GM12891 (cell line): ENCODE measurements around the gene TNS1.

Experiments
- DNase-seq: peaks from one replicate; pipeline ENCODE4 v3.0.0; 2011; ENCODE audit warnings: low spot score; ENCODE audit not compliant: insufficient read length
- FAIRE-seq: peaks from 2 replicates; lab custom pipeline; 2011; peaks lifted over from hg19 to GRCh38; lab: Jason Lieb, UNC
- PAX5 ChIP-seq: IDR thresholded peaks from 2 replicates; pipeline ENCODE4 v1.6.1; 2011; ENCODE audit warnings: low read length, moderate library complexity, mild to moderate bottlenecking; ENCODE audit not compliant: insufficient read depth, severe bottlenecking
- POLR2A ChIP-seq: IDR thresholded peaks from 2 replicates; pipeline ENCODE4 v1.6.1; 2011; ENCODE audit warnings: low read depth, low read length, control low read depth
- POLR2AphosphoS5 ChIP-seq: IDR thresholded peaks from 2 replicates; pipeline ENCODE4 v1.6.1; 2011; ENCODE audit warnings: low read depth, low read length, control low read depth
- POU2F2 ChIP-seq: IDR thresholded peaks from 2 replicates; pipeline ENCODE4 v1.6.1; 2011; ENCODE audit warnings: low read depth, mild to moderate bottlenecking, control low read depth, low read length, moderate library complexity
- SPI1 ChIP-seq: IDR thresholded peaks from 2 replicates; pipeline ENCODE4 v1.6.1; 2011; ENCODE audit warnings: low read depth, low read length, control low read depth
- TAF1 ChIP-seq: IDR thresholded peaks from 2 replicates; pipeline ENCODE4 v1.6.1; 2011; ENCODE audit warnings: low read depth, low read length, control low read depth

Gene TNS1

GRCh38 chr2:217832115-217832514 is 170.7 kb downstream of the TNS1 start:
- TF ChIP-seq SPI1 (no peak), TAF1 (no peak), POLR2A (no peak), PAX5 (no peak), POLR2AphosphoS5 (no peak), POU2F2 (no peak)
- DNase-seq (no peak), FAIRE-seq (no peak)

DNA sequence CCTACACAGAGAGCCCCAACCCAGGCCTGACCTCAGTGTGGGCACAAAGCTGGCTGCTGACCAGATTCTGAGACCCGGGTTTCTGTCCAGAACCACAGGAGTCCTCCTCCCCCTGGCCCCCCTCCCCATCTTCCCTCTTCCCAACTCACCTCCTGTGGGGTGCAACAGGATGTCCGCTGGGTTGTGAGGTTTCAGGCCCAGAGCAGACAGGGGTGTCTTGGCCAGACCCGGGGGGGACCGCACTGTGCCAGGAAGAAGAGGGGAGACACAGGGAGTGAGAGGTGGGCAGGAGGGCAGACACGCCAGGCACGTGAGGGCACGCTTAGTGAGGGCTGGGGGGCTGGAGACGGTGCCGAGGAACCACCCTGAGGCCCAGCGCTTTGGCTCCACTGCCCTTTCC is 171.5 kb downstream of the TNS1 start:
- TF ChIP-seq POU2F2 (no peak), POLR2A (no peak), SPI1 (no peak), TAF1 (no peak), PAX5 (no peak), POLR2AphosphoS5 (no peak)
- DNase-seq (no peak), FAIRE-seq (no peak)

- DNase-seq = no peak
- FAIRE-seq = no peak
- TF ChIP-seq SPI1 (no peak), POLR2A (no peak)
Measured at GRCh38 chr2:217830807-217831206, 172.0 kb downstream of the TNS1 start.

GRCh38 chr2:217830061-217830460 is 172.7 kb downstream of the TNS1 start:
- DNase-seq = no peak
- FAIRE-seq = no peak
- TF ChIP-seq PAX5 (no peak), POLR2A (no peak), TAF1 (no peak), POU2F2 (no peak), POLR2AphosphoS5 (no peak), SPI1 (no peak)

DNA sequence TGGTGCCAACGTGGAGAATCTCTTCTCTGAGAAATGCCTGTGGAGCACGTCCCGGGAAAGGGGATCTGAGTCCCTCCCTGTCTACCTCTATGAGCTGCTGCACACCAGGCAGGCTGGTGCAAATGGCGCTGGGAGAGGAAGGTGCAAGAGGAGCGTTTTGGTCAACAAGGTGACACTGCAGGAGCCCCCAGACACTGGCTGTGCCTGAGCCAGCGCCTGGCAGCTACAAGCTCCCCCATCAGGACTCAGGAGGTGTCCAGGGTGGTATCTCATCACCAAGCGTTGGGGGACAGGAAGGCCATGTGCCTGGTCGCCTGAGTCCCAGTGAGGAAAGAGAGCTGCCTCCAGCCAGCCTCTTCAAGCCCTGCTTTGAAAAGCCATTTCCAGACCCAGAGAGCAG is 173.4 kb downstream of the TNS1 start:
- no peak for TF ChIP-seq POU2F2
- TF ChIP-seq POLR2A = no peak
- TF ChIP-seq POLR2AphosphoS5 = no peak
- no peak for TF ChIP-seq SPI1
- TF ChIP-seq PAX5 = no peak
- TF ChIP-seq TAF1 = no peak
- FAIRE-seq = no peak
- no peak for DNase-seq

DNA sequence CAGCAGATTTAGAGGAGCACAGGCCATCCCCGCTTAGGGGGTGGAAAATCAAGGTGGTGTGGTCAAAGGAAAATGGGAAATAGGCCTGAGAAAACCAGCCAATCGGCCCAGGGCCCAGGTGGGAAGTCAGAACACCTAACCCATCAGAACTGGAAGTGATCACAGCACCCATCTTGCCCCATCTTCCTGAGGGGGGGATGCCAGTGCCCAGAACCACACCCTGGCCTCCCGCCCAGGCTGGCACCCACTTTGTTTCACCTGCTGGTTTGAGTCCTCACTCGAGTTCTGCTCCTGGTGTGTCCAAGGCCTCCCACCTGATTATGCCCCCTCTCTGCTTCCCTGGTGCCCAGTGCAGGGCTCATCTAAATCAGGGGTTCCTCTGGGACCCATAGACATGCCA is 174.5 kb downstream of the TNS1 start:
- no peak for FAIRE-seq
- no peak for DNase-seq
- no peak for TF ChIP-seq TAF1
- no peak for TF ChIP-seq POLR2AphosphoS5
- TF ChIP-seq SPI1 = no peak
- no peak for TF ChIP-seq POU2F2
- no peak for TF ChIP-seq PAX5
- TF ChIP-seq POLR2A = no peak

DNA sequence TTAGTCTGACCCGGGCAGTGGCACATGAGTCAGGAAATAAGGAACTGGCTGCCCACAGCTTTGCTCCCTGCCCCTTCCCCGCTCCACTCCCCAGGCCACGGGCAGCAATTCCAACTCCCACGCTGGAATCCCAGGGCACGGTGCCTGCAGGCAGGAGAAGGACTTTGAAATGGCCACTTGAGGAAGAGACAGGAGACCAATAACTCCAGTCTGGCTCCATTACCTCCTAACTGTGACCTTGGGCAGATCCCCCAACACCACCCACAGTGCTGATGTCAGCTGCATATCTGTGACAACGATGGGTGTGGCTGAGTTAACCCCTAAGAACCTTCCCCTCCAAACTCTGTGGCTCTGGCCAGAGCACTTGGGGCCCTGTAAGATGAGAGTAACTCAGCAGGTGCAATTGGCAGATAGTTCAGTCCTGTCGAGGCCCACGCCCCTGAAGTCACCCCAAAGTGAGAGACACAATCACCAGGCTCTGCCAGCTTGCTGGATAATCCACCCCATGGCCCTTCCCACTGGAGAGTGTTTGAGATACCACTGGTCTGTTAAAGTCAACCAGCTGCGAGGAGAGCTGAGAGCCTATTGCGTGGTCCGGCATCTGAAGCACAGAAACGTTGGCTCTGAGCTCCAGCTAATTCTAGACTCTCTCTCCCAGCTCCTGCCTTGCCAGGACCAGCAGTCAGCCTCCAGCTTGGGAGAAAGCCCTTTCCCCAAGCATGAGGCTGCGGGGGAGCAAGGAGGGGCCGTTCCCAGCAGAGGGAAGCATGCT is 175.2 kb downstream of the TNS1 start:
- FAIRE-seq = no peak
- TF ChIP-seq SPI1 (no peak), POU2F2 (no peak), POLR2A (no peak), TAF1 (no peak), PAX5 (no peak), POLR2AphosphoS5 (no peak)

GRCh38 chr2:217826991-217827390 is 175.8 kb downstream of the TNS1 start:
- no peak for TF ChIP-seq PAX5
- no peak for TF ChIP-seq SPI1
- TF ChIP-seq TAF1 = no peak
- TF ChIP-seq POLR2AphosphoS5 = no peak
- no peak for TF ChIP-seq POLR2A
- TF ChIP-seq POU2F2 = no peak
- DNase-seq (no peak), FAIRE-seq (no peak)

More for the DNA sequence above, 175.2 kb downstream of the TNS1 start:
- no peak for DNase-seq

DNA sequence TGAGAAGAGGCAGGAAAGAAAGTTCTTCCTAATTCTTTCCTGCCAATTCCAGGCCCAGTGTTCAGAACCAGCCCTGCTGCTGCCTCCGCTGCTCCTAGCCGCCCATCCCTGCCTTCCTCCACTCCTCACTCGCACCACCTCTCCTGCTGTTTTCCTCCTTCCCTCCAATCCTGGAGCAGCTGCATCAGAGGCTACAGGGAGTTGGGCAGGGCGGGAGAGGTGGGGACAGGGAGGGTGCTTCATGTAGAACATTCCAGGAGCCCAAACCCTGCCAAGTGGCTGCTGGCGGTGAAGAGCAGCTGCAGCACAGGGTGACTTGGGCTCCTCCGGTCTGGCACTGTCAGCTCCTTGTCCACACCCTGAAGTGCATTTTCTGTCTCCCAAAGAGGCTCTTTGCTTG is 176.3 kb downstream of the TNS1 start:
- FAIRE-seq = no peak
- no peak for DNase-seq
- TF ChIP-seq PAX5 = no peak
- no peak for TF ChIP-seq TAF1
- TF ChIP-seq POLR2A = no peak
- no peak for TF ChIP-seq POU2F2
- no peak for TF ChIP-seq POLR2AphosphoS5
- no peak for TF ChIP-seq SPI1

- FAIRE-seq (no peak), DNase-seq (no peak)
- TF ChIP-seq PAX5 = no peak
- no peak for TF ChIP-seq POLR2AphosphoS5
- no peak for TF ChIP-seq POLR2A
- no peak for TF ChIP-seq SPI1
- TF ChIP-seq TAF1 = no peak
- TF ChIP-seq POU2F2 = no peak
Measured at GRCh38 chr2:217825469-217826235, 177.1 kb downstream of the TNS1 start.
